Measurements from ENCODE around the gene LIPE. TPM values are rescaled to one million over a fixed set of nuclear protein-coding genes. Genes with fewer than 3 reads are reported as not detected.
"Not testable (repeated sequence)": the region's sequence is repeated elsewhere in the genome, so short reads cannot be mapped to it uniquely, and the experiment has no call there.

LIPE gene
- total RNA-seq, 4 donors from 2014 or later: 4.0 to 10.0 (median 7.4) TPM

DNA sequence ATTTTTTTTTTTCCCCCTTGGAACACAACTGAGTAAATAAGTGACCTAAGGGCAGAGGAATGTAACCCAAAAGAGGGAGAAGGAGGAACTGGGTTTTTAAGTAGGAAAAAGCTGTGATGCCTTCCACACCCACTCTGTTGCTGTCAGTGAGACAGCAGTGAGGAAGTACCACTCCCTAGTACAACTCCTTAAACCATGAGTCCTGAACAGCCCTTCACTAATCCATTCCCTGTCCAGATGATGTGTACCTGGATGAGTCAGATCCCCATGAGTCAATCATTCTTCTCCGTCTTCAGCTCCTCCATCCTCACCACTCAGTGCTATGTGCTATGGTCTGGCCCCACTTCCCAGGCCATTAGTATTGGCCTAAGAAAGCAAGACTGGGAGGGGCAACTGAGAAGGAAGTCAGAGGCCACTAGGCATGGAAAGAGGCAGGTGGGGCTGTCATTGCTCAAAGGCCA, 28.5 kb upstream of the LIPE start:
- TF ChIP-seq POLR2A (IDR thresholded peaks at IDR 0.05): no peak
- TF ChIP-seq, protein P1, sequence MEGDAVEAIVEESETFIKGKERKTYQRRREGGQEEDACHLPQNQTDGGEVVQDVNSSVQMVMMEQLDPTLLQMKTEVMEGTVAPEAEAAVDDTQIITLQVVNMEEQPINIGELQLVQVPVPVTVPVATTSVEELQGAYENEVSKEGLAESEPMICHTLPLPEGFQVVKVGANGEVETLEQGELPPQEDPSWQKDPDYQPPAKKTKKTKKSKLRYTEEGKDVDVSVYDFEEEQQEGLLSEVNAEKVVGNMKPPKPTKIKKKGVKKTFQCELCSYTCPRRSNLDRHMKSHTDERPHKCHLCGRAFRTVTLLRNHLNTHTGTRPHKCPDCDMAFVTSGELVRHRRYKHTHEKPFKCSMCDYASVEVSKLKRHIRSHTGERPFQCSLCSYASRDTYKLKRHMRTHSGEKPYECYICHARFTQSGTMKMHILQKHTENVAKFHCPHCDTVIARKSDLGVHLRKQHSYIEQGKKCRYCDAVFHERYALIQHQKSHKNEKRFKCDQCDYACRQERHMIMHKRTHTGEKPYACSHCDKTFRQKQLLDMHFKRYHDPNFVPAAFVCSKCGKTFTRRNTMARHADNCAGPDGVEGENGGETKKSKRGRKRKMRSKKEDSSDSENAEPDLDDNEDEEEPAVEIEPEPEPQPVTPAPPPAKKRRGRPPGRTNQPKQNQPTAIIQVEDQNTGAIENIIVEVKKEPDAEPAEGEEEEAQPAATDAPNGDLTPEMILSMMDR (IDR thresholded peaks at IDR 0.05): no peak
- Histone ChIP-seq H3K4me1 (no peaks in the 10 kb centered on the region), H3K27ac (no peak overlapping the region), H3K4me3 (replicated peaks in 1 of 3) (no peak overlapping the region), H3K27me3 (no peaks in the 10 kb centered on the region), H3K36me3 (no peaks in the 10 kb centered on the region), H3K9me3 (no peaks in the 10 kb centered on the region)
- intact Hi-C loops (cut with DNase I): no loop called here
- WGBS, 2 donors: 71 to 72% methylated on average over 1 of the region's 1 CpG
- DNase-seq: no peak

DNA sequence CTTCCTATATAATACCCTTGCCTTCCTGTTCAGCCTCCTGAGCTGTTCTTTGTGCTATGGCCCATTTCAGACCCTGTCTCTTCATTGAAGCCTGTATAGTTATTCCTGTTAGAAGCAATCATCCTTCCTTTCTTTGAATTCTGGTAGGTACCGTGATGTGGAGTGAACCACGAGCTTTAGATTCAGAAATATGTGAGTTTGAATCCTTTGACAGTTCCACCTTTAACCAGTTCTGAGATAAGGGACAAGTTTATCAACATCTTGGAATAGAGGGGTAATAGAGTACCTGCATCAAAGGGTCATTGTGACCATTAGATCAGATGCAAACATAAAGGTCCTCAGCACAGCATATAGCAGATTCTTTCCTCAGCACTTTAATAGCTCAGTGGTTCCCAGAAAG, 27.9 kb upstream of the LIPE start:
- Histone ChIP-seq H3K4me3 (replicated peaks in 1 of 3) (no peak overlapping the region), H3K36me3 (no peaks in the 10 kb centered on the region), H3K27ac (no peak overlapping the region), H3K27me3 (no peaks in the 10 kb centered on the region), H3K9me3 (no peaks in the 10 kb centered on the region), H3K4me1 (no peaks in the 10 kb centered on the region)
- DNase-seq: no peak
- WGBS, 2 donors: 83 to 93% methylated on average over 2 of the region's 2 CpGs
- TF ChIP-seq, protein P1 (IDR thresholded peaks at IDR 0.05): no peak
- no peak for TF ChIP-seq POLR2A (IDR thresholded peaks at IDR 0.05)
- intact Hi-C loops (cut with DNase I): no loop called here

DNA sequence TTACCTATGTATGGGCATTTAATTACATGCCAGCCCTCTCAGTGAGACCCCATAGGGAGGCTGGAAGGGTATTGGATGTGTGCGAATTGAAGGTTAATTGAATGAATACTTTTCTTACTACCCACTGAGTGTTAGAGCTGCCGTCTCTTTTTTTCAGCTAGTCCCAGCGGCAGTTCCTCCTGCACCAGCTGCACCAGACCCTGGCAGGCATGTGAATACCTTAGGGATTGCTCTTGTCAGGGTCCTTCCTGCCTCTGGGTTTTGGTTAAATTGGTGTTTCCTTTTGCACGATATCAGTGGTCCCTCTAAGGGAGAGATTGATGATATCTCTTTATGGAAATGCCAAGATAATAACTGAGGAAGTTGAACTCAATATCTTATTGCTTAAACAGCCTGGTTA, 25.4 kb upstream of the LIPE start:
- DNase-seq: no peak
- intact Hi-C loops (cut with DNase I): no loop called here
- Histone ChIP-seq H3K9me3 (no peaks in the 10 kb centered on the region), H3K4me3 (replicated peaks in 1 of 3) (no peak overlapping the region), H3K4me1 (no peaks in the 10 kb centered on the region), H3K36me3 (no peaks in the 10 kb centered on the region), H3K27ac (no peak overlapping the region), H3K27me3 (no peaks in the 10 kb centered on the region)
- WGBS, 2 donors: 60 to 62% methylated on average over 4 of the region's 4 CpGs
- TF ChIP-seq, protein P1 (IDR thresholded peaks at IDR 0.05): no peak
- no peak for TF ChIP-seq POLR2A (IDR thresholded peaks at IDR 0.05)

DNA sequence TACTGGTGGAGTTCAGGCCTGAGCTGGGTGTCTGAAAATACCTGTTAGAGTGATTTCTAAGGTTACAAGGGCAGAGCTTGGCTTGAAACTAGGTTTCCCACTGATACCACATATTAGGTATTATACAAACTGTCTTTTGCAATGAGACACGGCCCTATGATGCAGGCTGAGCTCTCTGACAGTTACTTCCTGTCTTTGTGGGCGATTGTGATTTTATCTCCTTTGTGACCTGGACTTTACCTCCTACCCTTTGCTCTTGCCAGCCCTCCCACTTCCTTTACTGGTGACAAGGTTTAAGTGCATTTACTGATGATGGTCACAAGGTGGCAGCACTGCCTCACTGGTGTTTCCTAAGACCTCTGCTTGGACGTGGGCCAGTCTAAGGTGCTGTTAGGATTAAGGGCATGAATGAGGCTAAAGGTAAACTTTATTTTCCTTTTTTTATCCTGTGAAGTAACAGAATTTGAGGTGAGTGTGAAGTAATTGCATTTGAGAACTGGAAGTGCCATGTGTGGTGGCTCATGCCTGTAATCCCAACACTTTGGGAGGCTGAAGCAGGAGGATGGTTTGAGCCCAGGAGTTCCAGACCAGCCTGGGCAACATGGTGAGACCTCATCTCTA, 23.2 kb upstream of the LIPE start:
- Histone ChIP-seq H3K9me3 (no peaks in the 10 kb centered on the region), H3K4me1 (no peaks in the 10 kb centered on the region), H3K4me3 (replicated peaks in 1 of 3) (no peak overlapping the region), H3K27ac (peak overlapping the region in 1 of 3 donors; percentile 1), H3K27me3 (no peaks in the 10 kb centered on the region), H3K36me3 (no peaks in the 10 kb centered on the region)
- 0% methylated on average over 3 of the region's 3 CpGs for WGBS, 2 donors
- TF ChIP-seq POLR2A (IDR thresholded peaks at IDR 0.05): no peak
- TF ChIP-seq, protein P1 (IDR thresholded peaks at IDR 0.05): peak; percentile 54 to 98 (median 86)
- peak; percentile 88 for DNase-seq
- intact Hi-C loops (cut with DNase I): loop anchor here (2.0 kb wide), 1 partner anchor 78 kb away; the partner anchor contains the start of gene CEACAM1

DNA sequence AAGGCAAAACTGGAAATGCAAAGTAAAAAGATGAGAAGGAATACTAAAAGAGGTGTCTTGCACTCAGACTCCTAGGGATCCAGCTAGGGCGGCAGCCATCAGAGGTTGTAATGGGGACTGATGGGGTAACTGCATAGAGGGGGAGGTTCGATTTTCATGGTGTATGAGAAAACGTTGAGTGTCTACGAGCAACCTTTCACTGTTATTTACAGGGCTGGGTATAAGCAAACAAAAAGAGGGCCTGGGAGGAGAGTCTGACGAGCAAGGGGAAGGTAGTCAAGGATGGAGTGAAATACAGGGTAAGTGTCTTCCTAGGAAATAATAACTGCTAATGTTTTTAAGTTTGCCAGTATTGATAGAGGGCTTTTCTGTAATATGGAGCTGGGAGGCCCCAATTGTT, 21.1 kb upstream of the LIPE start:
- H3K36me3 ChIP-seq; H3K27ac ChIP-seq; H3K9me3 ChIP-seq; H3K4me3 ChIP-seq (replicated peaks in 1 of 3); H3K27me3 ChIP-seq; DNase-seq; H3K4me1 ChIP-seq; intact Hi-C loops (cut with DNase I): not testable (repeated sequence)
- WGBS, 2 donors: 71 to 76% methylated on average over 5 of the region's 5 CpGs

All from thyroid gland (tissue), 4 donors.